HepG2 (cell line): ENCODE results near the gene ZNF562. TPM values are rescaled to one million over a fixed set of nuclear protein-coding genes. Genes with fewer than 3 reads are reported as not detected.

ENCODE experiments used
- ATAC-seq: fragments of 200-7000 bp; cut with Tn5 transposase; 3 replicates; pipeline ENCODE4 v1.9.1; 2020; ENCODE audit warnings: mild to moderate bottlenecking, moderate library complexity
- BruUV-seq: library from RNA; stranded (reverse); fragments of 400-500 nt; replicated peaks from 2 replicates; lab custom pipeline; 2021; lab: Mats Ljungman, UMichigan
- CTCF ChIA-PET: fragments of 300-600 bp; formaldehyde crosslinking; extraction: SDS; loops from one replicate; lab custom pipeline; 2021; ENCODE audit warnings: low total read pairs, inconsistent platforms, low intra/inter-chr PET ratio; lab: Yijun Ruan, JAX
- POLR2A ChIA-PET: fragments of 350-600 bp; sonication (Branson Sonifier 250); formaldehyde crosslinking; loops from one replicate; lab custom pipeline; 2020; ENCODE audit warnings: antibody characterized with exemption, inconsistent platforms; lab: Yijun Ruan, JAX
- DNase-seq: peaks from one replicate; pipeline ENCODE4 v3.0.0-alpha.2; 2015; ENCODE audit warnings: low spot score
- FAIRE-seq: peaks from 3 replicates; lab custom pipeline; 2011; peaks lifted over from hg19 to GRCh38; lab: Jason Lieb, UNC
- H2AFZ ChIP-seq: one replicate; pipeline ENCODE4 v1.6.1; 2011; ENCODE audit warnings: low read length, inconsistent platforms
- H3K27ac ChIP-seq: fragments of 300-600 bp; 3 replicates; pipeline ENCODE4 v1.8.0; 2011; ENCODE audit warnings: mixed run types, mild to moderate bottlenecking, mixed read lengths, low read length, inconsistent platforms; ENCODE audit not compliant: insufficient read depth; ENCODE audit errors: extremely low read length
- H3K27me3 ChIP-seq, 2 experiments: fragments of 200-600 bp in 1 of 2; 2 replicates in 1 of 2; 3 replicates in 1 of 2; pipeline versions ENCODE4 v1.6.0 to v1.8.0; 2011; ENCODE audit warnings: low read length in 2 of 2, mild to moderate bottlenecking in 2 of 2, moderate library complexity in 2 of 2, inconsistent platforms in 1 of 2; ENCODE audit not compliant: insufficient read depth in 2 of 2, control insufficient read depth in 1 of 2
- H3K36me3 ChIP-seq, 2 experiments: fragments of 200-600 bp in 1 of 2; replicated peaks in 1 of 2; 2 replicates in 1 of 2; 3 replicates in 1 of 2; pipeline versions ENCODE4 v1.5.1 to v1.8.0; 2011; ENCODE audit warnings: low read length in 2 of 2, inconsistent platforms in 1 of 2; ENCODE audit not compliant: insufficient read depth in 2 of 2, control insufficient read depth in 1 of 2
- H3K4me1 ChIP-seq: 2 replicates; pipeline ENCODE4 v1.5.1; 2012; ENCODE audit warnings: low read length, inconsistent platforms; ENCODE audit not compliant: insufficient read depth
- H3K4me2 ChIP-seq: 2 replicates; pipeline ENCODE4 v1.6.0; 2011; ENCODE audit warnings: low read depth, low read length, inconsistent platforms
- H3K4me3 ChIP-seq, 3 experiments: fragments of 200-600 bp in 1 of 3; sonication (generic), shearing (Covaris generic) in 1 of 3; replicated peaks in 1 of 3; 2 replicates each; pipeline ENCODE4 v1.5.1; 2011 to 2016; ENCODE audit warnings: low read length in 3 of 3, inconsistent platforms in 2 of 3, low read depth in 2 of 3, mild to moderate bottlenecking in 2 of 3, control low read depth in 1 of 3, mixed read lengths in 1 of 3; ENCODE audit not compliant: insufficient read depth in 1 of 3
- H3K79me2 ChIP-seq: one replicate; pipeline ENCODE4 v1.6.1; 2011; ENCODE audit warnings: low read length, inconsistent platforms; ENCODE audit not compliant: insufficient read depth
- H3K9ac ChIP-seq: 2 replicates; pipeline ENCODE4 v1.6.0; 2011; ENCODE audit warnings: mild to moderate bottlenecking, low read depth, low read length, inconsistent platforms; ENCODE audit not compliant: insufficient read depth
- H3K9me3 ChIP-seq: 2 replicates; pipeline ENCODE4 v1.5.1; 2012; ENCODE audit warnings: mild to moderate bottlenecking, low read length
- H4K20me1 ChIP-seq: 2 replicates; pipeline ENCODE4 v1.6.0; 2011; ENCODE audit warnings: inconsistent platforms, mild to moderate bottlenecking, low read length, moderate library complexity; ENCODE audit not compliant: insufficient read depth
- FOXO1 ChIP-seq: sonication (generic); formaldehyde crosslinking; IDR thresholded peaks from 2 replicates; pipeline ENCODE4 v1.4.0; 2020; ENCODE audit warnings: missing genetic modification reagents
- RAD21 ChIP-seq: fragments of 450-650 bp; formaldehyde crosslinking; IDR thresholded peaks from 2 replicates; pipeline ENCODE4 v1.5.0; 2020; ENCODE audit warnings: mild to moderate bottlenecking
- SETDB1 ChIP-seq: sonication (generic); formaldehyde crosslinking; IDR thresholded peaks from 2 replicates; pipeline ENCODE4 v1.5.1; 2020; ENCODE audit warnings: missing genetic modification reagents, mild to moderate bottlenecking, borderline replicate concordance
- ZFP36L1 ChIP-seq: sonication (generic); formaldehyde crosslinking; IDR thresholded peaks from 2 replicates; pipeline ENCODE4 v1.8.0; 2022; ENCODE audit warnings: mild to moderate bottlenecking, missing genetic modification reagents, moderate library complexity
- ZKSCAN5 ChIP-seq: sonication (generic); formaldehyde crosslinking; IDR thresholded peaks from 2 replicates; pipeline ENCODE4 v1.5.1; 2020; ENCODE audit warnings: mild to moderate bottlenecking, missing genetic modification reagents
- ZNF747 ChIP-seq: sonication (generic); formaldehyde crosslinking; IDR thresholded peaks from 2 replicates; pipeline ENCODE4 v1.8.1; 2023; ENCODE audit warnings: missing genetic modification reagents, mild to moderate bottlenecking, borderline replicate concordance
- ZSCAN21 ChIP-seq: sonication (generic); formaldehyde crosslinking; IDR thresholded peaks from 2 replicates; pipeline ENCODE4 v1.8.0; 2022; ENCODE audit warnings: mild to moderate bottlenecking, missing genetic modification reagents, moderate library complexity, borderline replicate concordance
- WGBS: methylation state at CpG from one replicate; pipeline ENCODE4 v1.1.6; 2017; ENCODE audit warnings: low lambda C conversion rate; 5-methylcytosine and 5-hydroxymethylcytosine counted together
- in situ Hi-C: cut with HindIII; loops from 2 replicates; pipeline ENCODE4 v1.10.0; 2017; ENCODE audit warnings: low pct_unique_long_range_greater_than_20kb; ENCODE audit not compliant: extremely low pct_ligation_motif_present
- intact Hi-C: fragments of 100-400 bp; cut with micrococcal nuclease; formaldehyde crosslinking; loops from one replicate; pipeline ENCODE4 v1.10.0; 2022; ENCODE audit not compliant: unreplicated experiment
- polyA plus RNA-seq, 8 experiments: library from polyadenylated mRNA; depleted of rRNA in 3 of 8; stranded (reverse) in 7 of 8; unstranded in 1 of 8; fragments of >200 nt; fragmentation: Illumina TruSeq in 4 of 8; extraction: Trizol in 4 of 8; gene quantifications; 2 replicates each; pipeline versions ENCODE4 v1.2.1 to v1.2.3, GENCODE V29; 2011 to 2016; ENCODE audit warnings: low read depth in 4 of 8, missing spikeins in 1 of 8, mixed read lengths in 1 of 8; ENCODE audit not compliant: insufficient read depth in 1 of 8
- total RNA-seq, 5 experiments: library from RNA; depleted of rRNA; stranded (reverse); fragments of >200 nt; fragmentation: Illumina TruSeq; extraction: Trizol; gene quantifications; 2 replicates each; pipeline ENCODE4 v1.2.3, GENCODE V29; 2016; ENCODE audit warnings: low read depth in 1 of 5
- TF ChIP-seq, protein P1 (sequence below): sonication (generic); formaldehyde crosslinking; IDR thresholded peaks from 2 replicates; pipeline ENCODE4 v1.8.0; 2022; ENCODE audit warnings: mild to moderate bottlenecking, missing genetic modification reagents; ENCODE audit not compliant: insufficient replicate concordance
- TF ChIP-seq, protein P2 (sequence below): sonication (generic); formaldehyde crosslinking; IDR thresholded peaks from 2 replicates; pipeline ENCODE4 v1.5.0; 2020; ENCODE audit warnings: missing genetic modification reagents

ZNF562 gene
- total and polyA plus RNA-seq, 2 of the 13 experiments (the other 11 are each of a cell fraction or from before 2014, with no cell fraction given), result 13.1 to 32.7 TPM

DNA sequence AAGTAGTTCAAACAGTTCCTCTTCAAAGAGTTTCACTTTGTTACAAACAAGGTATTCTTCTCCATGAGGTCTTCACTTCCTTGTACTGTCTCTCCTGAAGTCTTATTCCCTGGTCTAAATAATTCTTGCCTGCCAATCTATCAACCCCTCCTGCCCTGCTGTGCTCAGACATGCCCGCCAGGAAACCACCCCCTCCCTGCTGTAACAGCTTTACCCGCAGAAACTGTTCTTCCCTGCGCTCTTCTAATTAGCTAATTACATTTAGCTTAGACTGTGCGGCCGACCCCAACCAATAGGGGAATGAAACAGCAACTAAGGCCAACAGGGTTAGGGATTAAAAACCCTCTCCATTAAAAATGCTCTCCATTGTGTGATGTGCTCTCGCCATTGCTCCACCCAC is 47.0 kb upstream of the ZNF562 start:
- Histone ChIP-seq H4K20me1 (no peaks in the 10 kb centered on the region), H3K36me3 (no peaks in the 10 kb centered on the region), H3K4me2 (no peak overlapping the region), H3K9me3 (no peaks in the 10 kb centered on the region), H2AFZ (no peak overlapping the region), H3K9ac (no peak overlapping the region), H3K79me2 (no peaks in the 10 kb centered on the region), H3K27me3 (peaks cover 2 to 20% of the 10 kb centered on the region in 2 experiments; a peak in 4 of 5 replicates), H3K4me1 (no peaks in the 10 kb centered on the region), H3K4me3 (no peak overlapping the region), H3K27ac (no peak overlapping the region)
- TF ChIP-seq, protein P1, sequence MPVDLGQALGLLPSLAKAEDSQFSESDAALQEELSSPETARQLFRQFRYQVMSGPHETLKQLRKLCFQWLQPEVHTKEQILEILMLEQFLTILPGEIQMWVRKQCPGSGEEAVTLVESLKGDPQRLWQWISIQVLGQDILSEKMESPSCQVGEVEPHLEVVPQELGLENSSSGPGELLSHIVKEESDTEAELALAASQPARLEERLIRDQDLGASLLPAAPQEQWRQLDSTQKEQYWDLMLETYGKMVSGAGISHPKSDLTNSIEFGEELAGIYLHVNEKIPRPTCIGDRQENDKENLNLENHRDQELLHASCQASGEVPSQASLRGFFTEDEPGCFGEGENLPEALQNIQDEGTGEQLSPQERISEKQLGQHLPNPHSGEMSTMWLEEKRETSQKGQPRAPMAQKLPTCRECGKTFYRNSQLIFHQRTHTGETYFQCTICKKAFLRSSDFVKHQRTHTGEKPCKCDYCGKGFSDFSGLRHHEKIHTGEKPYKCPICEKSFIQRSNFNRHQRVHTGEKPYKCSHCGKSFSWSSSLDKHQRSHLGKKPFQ, result no peak
- TF ChIP-seq ZSCAN21 (CRISPR knock-in tag), result no peak
- TF ChIP-seq ZNF747, result no peak
- no peak for TF ChIP-seq ZKSCAN5 (CRISPR knock-in tag)
- TF ChIP-seq SETDB1 (CRISPR knock-in tag), result no peak
- TF ChIP-seq FOXO1 (CRISPR knock-in tag), result no peak
- TF ChIP-seq ZFP36L1 (CRISPR knock-in tag), result no peak
- TF ChIP-seq, protein P2, sequence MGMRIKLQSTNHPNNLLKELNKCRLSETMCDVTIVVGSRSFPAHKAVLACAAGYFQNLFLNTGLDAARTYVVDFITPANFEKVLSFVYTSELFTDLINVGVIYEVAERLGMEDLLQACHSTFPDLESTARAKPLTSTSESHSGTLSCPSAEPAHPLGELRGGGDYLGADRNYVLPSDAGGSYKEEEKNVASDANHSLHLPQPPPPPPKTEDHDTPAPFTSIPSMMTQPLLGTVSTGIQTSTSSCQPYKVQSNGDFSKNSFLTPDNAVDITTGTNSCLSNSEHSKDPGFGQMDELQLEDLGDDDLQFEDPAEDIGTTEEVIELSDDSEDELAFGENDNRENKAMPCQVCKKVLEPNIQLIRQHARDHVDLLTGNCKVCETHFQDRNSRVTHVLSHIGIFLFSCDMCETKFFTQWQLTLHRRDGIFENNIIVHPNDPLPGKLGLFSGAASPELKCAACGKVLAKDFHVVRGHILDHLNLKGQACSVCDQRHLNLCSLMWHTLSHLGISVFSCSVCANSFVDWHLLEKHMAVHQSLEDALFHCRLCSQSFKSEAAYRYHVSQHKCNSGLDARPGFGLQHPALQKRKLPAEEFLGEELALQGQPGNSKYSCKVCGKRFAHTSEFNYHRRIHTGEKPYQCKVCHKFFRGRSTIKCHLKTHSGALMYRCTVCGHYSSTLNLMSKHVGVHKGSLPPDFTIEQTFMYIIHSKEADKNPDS (CRISPR knock-in tag), result no peak
- TF ChIP-seq RAD21 (CRISPR knock-in tag), result no peak
- intact Hi-C loops (no loop called here), in situ Hi-C loops (no loop called here)
- DNase-seq (no peak), FAIRE-seq (no peak), ATAC-seq (no peak)
- POLR2A ChIA-PET, result no interaction called here
- BruUV-seq, result no TSS peak
- WGBS, result 17% methylated on average over 6 of the region's 6 CpGs
- CTCF ChIA-PET, result no interaction called here
